GM10847 (cell line): ENCODE results near the gene MOB3A.

Experiments used
- POLR2A ChIP-seq: IDR thresholded peaks from 2 replicates; pipeline ENCODE4 v1.6.1; 2011; ENCODE audit not compliant: insufficient read length; ENCODE audit errors: extremely low read depth

MOB3A gene

DNA sequence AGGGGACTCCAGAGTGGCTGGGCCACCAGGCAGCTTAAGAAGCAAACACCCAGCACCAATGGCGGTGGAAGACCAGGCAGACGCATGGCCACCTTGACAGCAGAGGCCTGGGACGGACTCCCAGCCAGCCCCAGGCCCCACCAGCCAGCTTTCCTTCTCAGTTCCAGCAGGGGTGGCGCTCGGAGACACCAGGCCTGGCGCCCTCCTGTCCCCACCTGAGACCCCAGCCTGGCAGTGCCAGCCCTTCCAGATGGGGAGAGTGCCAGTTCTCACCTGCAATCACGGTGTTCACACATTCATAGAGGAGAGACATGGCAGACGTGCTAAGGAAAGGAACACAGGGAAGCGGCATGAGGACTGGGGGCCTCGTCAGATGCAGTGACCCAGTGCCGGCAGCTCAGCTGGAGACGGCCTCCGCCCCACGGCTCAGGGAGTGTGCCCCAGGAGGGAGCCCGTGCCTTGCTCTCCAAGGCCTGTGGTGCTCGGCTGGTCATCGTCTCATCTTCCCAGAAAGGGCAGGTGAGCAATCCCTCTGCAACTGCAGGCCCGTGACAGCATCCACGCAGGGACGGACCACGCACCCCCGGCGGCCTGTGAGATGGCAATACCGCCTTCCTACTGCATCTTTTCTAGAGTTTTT is 30.9 kb upstream of the MOB3A start:
- TF ChIP-seq POLR2A = no peak

DNA sequence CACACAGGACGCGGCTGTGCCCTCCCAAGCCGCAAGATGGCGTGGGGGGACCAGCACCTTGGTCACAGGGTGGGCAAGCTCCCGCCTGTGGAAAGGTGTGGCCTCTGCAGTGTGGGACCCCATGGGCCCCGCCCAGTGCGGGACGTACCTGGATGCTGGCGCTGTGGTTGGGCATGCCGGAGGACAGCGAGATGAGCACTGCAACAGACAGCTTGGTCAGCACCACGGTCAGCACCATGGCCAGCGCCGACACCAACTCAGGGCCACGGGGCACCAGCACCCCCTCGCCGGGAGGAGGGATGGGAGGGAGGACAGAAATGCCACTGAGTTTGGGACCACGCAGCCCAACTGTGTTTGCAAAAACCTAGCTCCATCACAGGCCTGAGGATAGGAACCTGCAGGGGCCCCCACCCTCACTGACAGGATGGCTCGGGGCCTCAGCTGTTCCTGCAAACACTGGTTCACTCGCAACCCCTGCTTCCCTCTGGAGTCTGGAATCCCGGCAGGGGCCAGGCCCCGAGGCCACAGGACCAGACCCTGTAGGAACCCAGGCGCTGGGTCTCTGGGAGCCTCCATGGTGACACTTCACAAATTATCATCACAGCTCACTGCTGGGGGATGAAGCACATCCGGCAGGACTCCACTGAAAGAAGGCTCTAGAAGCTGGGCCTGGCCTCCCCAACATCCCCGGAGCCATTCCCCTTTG is 27.7 kb upstream of the MOB3A start:
- no peak for TF ChIP-seq POLR2A

DNA sequence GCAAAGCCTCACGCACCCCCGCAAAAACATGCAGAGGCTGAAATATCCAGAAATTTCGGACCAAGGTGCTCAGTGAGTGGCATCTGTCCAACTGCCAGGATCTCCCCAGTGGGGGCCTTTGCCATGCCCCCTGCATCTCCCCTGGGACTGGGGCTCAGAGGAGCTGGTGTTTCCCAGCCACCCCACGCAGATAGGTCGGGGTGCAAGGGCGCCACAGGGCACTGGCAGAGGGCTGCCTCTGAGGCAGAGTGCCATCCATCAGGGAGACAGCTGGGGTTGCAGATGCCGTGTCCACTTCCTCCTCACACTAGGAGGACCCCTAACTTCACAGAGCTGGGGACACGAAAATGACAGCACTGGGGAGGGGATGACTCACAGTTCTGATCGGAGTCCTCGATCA is 26.9 kb upstream of the MOB3A start:
- TF ChIP-seq POLR2A = no peak

DNA sequence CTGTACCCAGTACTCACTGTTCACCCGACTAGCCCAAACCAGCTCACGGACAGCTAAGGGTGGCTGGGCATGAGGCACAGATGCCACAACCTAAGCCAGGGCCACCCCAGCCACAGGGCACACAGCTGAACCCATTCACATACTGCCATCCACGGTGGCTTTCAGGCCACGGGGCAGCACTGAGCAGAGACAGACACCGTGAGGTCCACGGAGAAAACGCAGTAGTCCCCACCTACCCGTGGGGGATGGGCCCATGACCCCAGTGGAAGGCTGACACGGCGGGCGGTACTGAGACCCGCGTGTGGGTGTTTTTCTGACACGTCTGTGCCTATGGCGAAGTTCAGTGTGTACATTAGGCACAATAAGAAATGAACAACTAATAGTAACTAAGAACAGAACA is 26.1 kb upstream of the MOB3A start:
- TF ChIP-seq POLR2A = no peak

DNA sequence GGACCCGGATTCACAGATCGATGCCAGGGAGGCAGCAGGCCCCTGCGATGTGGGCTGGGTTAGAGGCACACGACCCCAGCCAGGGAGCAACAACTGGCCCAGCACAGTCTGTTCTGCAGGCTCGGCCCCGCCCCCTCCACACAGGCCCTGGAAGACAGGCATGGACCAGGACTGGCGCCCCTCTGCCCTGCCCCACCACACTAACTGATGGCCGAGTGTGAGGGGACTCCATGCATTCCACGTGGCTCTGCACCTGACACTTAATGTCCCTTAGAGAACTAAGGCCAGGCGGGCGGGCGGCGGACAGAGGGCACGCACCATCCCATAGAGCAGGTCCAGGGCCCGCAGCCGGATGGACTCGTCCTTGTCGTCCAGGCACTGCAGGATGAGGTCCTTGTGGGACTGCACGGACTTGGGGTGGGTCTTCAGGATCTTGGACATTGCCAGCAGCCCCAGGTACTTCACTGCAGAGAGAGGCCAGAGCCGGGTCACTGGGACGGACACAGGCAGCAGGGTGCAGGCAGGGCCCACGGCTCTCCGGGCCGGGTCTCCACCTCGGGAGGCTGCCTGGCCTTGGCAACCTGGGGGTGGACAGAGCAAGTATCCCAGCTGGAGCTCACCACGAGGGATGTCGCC is 25.4 kb upstream of the MOB3A start:
- no peak for TF ChIP-seq POLR2A

DNA sequence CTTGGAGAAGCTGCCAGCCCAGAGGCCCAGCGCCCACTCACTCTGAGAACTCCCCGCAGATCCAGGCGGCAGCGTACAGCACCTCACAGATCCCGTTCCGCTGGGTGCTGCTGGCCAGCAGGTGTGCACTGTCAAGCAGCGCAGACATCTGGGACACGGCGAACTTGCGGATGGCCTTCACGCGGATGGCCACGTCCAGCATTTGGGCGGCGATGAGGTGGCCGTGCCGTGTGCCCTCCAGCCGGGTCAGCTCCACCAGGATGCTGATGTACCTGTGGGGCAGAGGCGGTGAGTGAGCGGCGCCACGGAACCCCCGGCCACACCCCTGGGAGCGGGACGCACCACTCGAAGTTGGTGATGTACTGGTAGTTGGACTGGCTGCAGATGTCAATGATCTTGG is 24.7 kb upstream of the MOB3A start:
- no peak for TF ChIP-seq POLR2A

DNA sequence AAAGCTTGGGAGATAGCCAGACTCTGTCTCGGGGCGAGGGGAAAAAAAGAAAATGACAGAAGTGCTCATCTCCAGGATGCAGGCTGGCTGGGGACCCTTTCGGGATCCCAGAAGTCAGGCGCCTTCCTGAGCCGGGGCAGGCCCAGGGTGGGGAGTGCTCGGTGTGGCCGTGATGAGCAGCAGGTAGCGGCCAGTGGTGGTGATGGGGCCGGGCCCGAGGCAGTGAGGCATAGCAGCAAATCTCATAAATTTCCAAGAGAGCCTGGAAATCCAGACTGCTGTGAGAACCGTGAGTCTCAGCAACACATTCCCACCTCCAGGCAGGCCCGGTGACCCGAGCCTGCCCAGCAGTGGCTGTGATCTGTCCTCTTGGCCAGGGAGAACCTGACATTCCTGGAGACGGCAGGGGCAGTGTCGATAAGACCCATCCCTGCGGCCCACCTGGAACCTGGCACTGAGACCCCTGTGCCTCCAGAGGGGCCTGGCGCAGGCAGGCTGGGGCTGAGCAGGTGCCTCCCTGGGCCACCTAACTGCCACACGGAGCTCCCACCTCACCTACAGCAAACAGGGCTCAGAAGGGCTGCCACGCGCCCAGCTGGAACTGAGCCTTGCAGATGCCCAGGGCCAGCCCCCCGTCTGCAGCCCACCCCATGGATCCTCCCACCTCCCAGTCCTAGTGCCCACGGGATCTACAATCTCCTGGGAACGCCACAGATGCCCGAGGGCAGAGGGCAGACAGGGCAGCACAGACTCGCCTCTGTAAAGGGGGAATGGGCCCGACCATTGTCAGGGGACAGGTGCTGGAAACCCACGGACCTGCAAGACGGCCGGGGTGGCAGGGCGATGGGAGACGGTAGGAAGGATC is 24.0 kb upstream of the MOB3A start:
- no peak for TF ChIP-seq POLR2A

DNA sequence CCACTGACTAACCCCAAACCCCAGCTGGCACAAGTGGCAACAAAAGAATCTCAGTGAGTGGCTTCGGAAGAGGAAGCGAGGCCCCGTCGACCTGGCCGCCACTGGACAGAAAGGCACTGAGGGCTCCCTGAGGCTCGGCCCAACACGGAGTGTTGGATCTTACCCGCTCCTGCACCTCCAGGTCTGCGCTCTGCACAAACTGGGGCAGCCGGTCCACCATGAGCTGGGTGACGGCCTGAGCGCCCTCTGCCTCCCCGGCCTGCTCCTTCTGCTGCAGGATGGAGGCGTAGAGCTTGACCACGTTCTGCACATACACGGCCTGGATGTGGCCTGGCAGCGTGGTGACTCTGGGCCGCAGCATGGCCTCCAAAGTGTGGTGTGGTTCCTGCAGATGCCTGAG is 22.3 kb upstream of the MOB3A start:
- TF ChIP-seq POLR2A = no peak

DNA sequence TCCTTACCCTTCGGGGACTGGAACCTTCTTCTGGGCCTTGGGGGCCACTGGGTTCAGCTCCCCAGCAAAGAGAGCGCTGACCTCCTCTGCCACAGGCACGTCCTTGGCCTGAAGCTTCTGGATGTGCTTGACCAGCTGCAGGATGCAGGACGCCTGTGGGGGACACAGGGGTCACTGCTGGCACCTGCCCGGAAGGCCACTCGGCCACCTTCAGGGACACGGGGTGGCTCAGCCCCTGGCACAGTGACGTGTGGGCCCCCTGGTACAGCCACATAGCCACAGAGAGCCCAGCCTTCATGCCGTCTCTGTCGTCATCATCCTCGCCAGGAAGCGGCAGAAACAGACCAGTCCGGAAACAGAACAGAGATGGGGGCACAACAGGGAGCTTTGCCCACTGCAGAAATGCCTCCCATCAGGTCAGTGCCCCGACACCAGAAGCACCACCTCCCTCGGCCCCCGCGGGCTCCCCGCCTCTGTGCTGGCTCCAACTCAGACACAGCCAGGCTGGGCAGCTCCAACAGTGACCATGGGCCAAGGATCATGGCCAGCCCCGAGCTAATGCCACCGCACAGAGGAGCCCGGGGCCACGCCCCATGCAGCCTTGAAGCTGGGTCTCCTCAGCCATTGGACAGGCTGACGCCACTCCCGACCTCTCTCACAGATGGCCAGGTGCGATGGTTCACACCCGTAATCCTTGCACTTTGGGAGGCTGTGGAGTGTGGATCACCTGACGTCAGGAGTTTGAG is 21.3 kb upstream of the MOB3A start:
- no peak for TF ChIP-seq POLR2A

DNA sequence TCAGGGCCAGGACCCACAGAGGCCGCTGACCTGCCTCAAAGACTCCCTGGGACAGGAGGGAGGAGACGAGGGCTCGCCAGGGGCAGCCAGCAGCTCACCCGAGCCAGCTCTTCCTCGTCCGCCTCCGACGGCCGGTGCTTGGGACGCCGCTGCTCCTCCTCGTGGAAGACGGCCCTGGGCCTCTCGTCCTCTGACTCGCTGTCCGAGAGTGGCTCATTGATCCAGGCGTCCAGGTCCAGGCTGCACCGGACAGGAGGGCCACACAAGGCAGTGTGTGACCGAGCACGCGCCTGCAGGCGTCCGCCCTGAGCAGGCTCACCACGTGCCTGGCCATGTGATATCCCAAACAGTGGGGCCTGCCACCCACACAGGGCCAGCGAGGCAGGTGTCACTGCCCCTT is 20.4 kb upstream of the MOB3A start:
- no peak for TF ChIP-seq POLR2A

DNA sequence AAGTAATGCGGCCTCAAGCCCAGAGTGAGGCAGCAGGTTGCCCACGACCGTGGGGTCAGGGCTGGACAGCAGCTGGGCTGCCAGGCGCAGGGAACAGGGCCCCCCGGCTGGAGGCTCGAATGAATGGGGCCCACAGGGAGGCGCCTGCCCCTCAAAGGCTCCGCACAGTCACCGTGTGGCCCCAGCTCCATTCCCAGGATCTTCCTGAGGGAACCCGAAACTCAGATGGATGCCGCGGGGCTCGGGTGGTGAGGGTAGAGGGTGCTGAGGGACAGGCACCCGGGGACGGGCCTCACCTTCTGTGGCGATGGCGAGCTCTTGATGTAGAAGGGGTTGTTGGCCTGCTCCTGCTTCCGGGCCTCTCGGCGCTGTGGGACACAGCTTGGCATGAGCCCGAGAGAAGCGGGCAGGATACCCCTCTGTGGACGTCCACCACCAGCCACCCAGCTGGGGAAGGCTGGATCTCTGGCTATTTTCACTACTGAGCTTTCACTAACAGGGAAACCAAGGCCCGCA is 19.8 kb upstream of the MOB3A start:
- no peak for TF ChIP-seq POLR2A

DNA sequence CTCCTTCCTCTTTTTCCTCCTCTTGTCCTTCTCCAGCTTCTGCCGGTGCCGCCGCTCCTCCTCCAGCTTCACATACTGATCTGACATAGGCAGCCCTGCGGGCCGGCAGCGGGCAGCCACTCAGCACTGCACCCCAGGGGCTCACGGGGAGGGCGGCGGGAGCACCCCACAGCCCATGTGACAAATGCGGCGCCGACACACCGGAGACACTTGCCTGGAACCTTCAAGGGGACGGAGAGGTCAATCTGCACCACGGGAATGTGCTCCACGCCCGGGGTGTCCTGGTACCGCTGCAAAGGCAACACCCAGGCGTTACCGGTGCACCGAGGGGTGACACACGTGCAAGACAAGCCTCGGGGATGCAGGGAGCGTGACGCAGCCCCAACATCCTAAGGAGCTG is 19.2 kb upstream of the MOB3A start:
- TF ChIP-seq POLR2A = no peak

DNA sequence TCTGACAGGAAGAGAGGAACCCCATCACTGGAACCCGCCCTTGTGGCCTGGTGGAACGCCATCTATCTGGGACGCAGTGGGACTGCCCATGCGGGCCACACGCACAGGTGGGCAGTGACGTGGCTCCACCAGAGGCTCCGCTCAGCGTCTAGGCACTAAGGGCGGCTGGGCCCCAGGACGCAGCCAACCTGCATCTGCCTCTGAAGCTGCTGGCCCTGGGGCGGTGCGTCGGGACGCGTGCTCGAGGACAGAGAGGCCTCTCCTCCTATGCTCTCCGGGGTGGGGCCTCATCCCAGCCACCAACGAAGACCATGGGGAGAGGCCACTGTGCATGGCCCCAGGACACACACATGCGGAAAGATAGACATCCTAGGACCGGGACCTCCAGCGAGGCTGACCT is 18.7 kb upstream of the MOB3A start:
- no peak for TF ChIP-seq POLR2A

DNA sequence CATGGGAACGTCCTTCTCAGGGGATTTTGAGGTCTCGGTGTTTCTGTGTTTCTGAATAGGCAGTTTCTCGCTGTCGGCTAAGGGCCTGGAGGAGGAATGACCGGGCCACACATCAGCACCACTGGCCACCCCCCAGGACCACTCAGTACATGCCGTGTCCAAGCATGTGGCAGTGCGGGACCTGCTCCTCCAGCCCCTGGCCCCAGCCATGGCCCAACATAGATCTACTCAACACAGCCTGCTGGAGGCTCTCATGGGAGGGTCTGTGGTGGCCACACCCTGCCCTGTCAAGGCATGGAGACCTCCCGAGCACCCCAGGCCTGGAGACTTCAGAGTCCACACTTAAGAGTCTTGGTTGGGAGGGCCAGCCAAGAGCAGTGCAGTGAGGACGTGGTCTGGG is 18.1 kb upstream of the MOB3A start:
- TF ChIP-seq POLR2A = no peak
